GM12864 (cell line): ENCODE results near the gene P2RX7.

Experiments
- DNase-seq: peaks from one replicate; pipeline ENCODE4 v3.0.0-alpha.2; 2011; ENCODE audit warnings: low read depth
- H3K4me3 ChIP-seq: 2 replicates; pipeline ENCODE4 v1.5.1; 2011; ENCODE audit warnings: mild to moderate bottlenecking, low read depth, low read length, control low read depth
- CTCF ChIP-seq: IDR thresholded peaks from 2 replicates; pipeline ENCODE4 v1.5.1; 2011; ENCODE audit warnings: low read depth, mild to moderate bottlenecking, moderate library complexity, low read length, control low read depth, inconsistent platforms; ENCODE audit errors: missing control alignments

P2RX7 gene

GRCh38 chr12:121182222-121182893 lies 49.7 kb downstream of the P2RX7 start:
- no peak for DNase-seq
- H3K4me3 ChIP-seq = no peak overlapping the region
- no peak for TF ChIP-seq CTCF

GRCh38 chr12:121184425-121184824 lies 51.7 kb downstream of the P2RX7 start:
- H3K4me3 ChIP-seq = no peak overlapping the region
- TF ChIP-seq CTCF = no peak
- DNase-seq = no peak

GRCh38 chr12:121184984-121185889 lies 52.6 kb downstream of the P2RX7 start:
- no peak for DNase-seq
- no peak for TF ChIP-seq CTCF
- H3K4me3 ChIP-seq = no peak overlapping the region

GRCh38 chr12:121186826-121187225 lies 54.1 kb downstream of the P2RX7 start:
- TF ChIP-seq CTCF = no peak
- H3K4me3 ChIP-seq = no peak overlapping the region
- no peak for DNase-seq

- no peak overlapping the region for H3K4me3 ChIP-seq
- no peak for TF ChIP-seq CTCF
- no peak for DNase-seq
Measured at GRCh38 chr12:121187501-121187900, 54.8 kb downstream of the P2RX7 start.

GRCh38 chr12:121188227-121188626 lies 55.6 kb downstream of the P2RX7 start:
- no peak for TF ChIP-seq CTCF
- no peak for DNase-seq
- no peak overlapping the region for H3K4me3 ChIP-seq

- DNase-seq = no peak
- TF ChIP-seq CTCF = no peak
- no peak overlapping the region for H3K4me3 ChIP-seq
Measured at GRCh38 chr12:121189131-121189530, 56.5 kb downstream of the P2RX7 start.
